CD14-positive monocyte (primary cell): ENCODE results near the gene FKBP15. TPM values are rescaled to one million over a fixed set of nuclear protein-coding genes. Genes with fewer than 3 reads are reported as not detected.

Source experiments
- polyA plus RNA-seq, 3 donors: library from polyadenylated mRNA; depleted of rRNA in 1 of 3; unstranded in 2 of 3; stranded (reverse) in 1 of 3; fragments of 300-500 nt in 2 of 3; fragments of >200 nt in 1 of 3; fragmentation: Illumina TruSeq in 2 of 3; gene quantifications; 1 replicate in 2 of 3; 2 replicates in 1 of 3; pipeline ENCODE4 v1.2.3, GENCODE V29; 2012 to 2021

The FKBP15 gene
- polyA plus RNA-seq, 3 donors: 32.3 to 120 (median 55.7) TPM

Other genes with a start within 250 kb of the FKBP15 start
- under 1 TPM in 2 of 3 donors, not detected in 1; 0.14 to 0.29 TPM for gene ZNF883, start 209.1 kb downstream of the FKBP15 start, polyA plus RNA-seq
- under 1 TPM; 0.07 to 0.38 (median 0.13) TPM for gene ZFP37, start 164.6 kb downstream of the FKBP15 start, polyA plus RNA-seq
- 100 to 1,000 TPM in 2 of 3 donors, 10 to 100 TPM in 1; 82.9 to 247 (median 188) TPM for gene SLC31A2, start 70.3 kb downstream of the FKBP15 start, polyA plus RNA-seq
- gene SLC31A1, start 267 bp upstream of the FKBP15 start, polyA plus RNA-seq: 10 to 100 TPM; 20.4 to 49.0 (median 38.8) TPM
- 10 to 100 TPM; 17.9 to 87.8 (median 77.8) TPM for gene CDC26, start 54.3 kb upstream of the FKBP15 start, polyA plus RNA-seq
- 10 to 100 TPM; 13.0 to 23.8 (median 22.1) TPM for gene PRPF4, start 54.4 kb upstream of the FKBP15 start, polyA plus RNA-seq
- not detected for gene RNF183, start 82.1 kb upstream of the FKBP15 start, polyA plus RNA-seq
- gene WDR31, start 119.0 kb upstream of the FKBP15 start, polyA plus RNA-seq: under 1 TPM in 2 of 3 donors, not detected in 1; 0.05 to 0.11 TPM
- gene BSPRY, start 128.3 kb upstream of the FKBP15 start, polyA plus RNA-seq: under 1 TPM in 1 of 3 donors, not detected in 2; 0.16 TPM
- gene HDHD3, start 155.7 kb upstream of the FKBP15 start, polyA plus RNA-seq: 10 to 100 TPM in 1 of 3 donors, 1 to 10 TPM in 2; 8.3 to 12.0 (median 9.2) TPM
- 10 to 100 TPM; 17.1 to 24.6 (median 20.9) TPM for gene ALAD, start 180.0 kb upstream of the FKBP15 start, polyA plus RNA-seq
- 100 to 1,000 TPM in 1 of 3 donors, 10 to 100 TPM in 2; 36.1 to 113 (median 92.1) TPM for gene POLE3, start 189.4 kb upstream of the FKBP15 start, polyA plus RNA-seq
- gene C9orf43, start 189.5 kb upstream of the FKBP15 start, polyA plus RNA-seq: under 1 TPM in 1 of 3 donors, not detected in 2; 0.17 TPM
- gene RGS3, start 242.4 kb upstream of the FKBP15 start, polyA plus RNA-seq: 10 to 100 TPM in 2 of 3 donors, 1 to 10 TPM in 1; 9.1 to 16.2 (median 15.8) TPM